COLO829 (cell line): ENCODE measurements around the gene POP7.
"Not testable (repeated sequence)": the region's sequence is repeated elsewhere in the genome, so short reads cannot be mapped to it uniquely, and the experiment has no call there.

Experiments
- DNase-seq: peaks from one replicate; pipeline ENCODE4 v3.0.0; 2012; ENCODE audit warnings: low spot score

POP7 gene

DNA sequence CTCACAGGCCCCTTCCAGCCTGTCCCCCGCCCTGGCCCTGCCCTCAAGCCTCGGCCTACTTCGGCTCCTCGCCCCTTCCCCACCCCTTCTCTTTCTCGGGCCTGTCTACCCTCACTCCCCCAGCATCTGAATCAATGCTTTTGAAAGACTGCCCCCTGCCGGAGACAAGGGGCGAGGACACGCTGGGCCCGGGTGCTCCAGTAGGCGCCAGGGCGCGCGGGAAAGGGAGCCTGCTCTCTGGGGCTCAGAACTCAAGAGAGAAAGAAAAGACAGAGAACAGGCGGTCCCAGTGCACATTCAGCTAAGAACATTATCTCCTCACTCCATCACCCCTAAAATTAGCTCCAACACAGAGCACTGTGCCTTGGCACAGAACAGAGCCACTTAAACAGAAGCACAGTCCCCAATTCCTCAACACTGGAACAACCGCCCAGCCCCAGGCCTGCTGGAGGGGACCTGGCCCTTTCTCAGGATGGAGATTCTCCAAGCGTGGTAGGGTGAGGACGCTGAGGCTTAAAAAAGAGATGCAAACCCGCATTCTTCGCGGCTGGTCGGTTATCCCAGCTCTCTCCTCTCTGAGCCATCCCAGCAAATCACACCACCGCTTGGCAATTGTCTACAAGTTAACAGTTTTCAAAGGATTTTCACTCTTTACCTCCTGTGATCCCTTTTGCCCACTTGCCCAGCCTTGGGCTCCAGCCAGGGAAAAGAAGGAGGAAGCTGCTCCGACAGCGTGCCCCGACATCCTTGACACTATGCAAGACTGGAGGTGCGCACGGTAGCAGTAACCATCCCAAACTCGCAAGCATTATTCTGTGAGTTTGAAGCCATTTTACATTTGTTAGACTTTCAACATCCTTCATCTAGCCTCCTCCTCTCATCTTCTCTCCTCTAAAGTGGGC, 14.0 kb upstream of the POP7 start:
- DNase-seq = peak; percentile 83

DNA sequence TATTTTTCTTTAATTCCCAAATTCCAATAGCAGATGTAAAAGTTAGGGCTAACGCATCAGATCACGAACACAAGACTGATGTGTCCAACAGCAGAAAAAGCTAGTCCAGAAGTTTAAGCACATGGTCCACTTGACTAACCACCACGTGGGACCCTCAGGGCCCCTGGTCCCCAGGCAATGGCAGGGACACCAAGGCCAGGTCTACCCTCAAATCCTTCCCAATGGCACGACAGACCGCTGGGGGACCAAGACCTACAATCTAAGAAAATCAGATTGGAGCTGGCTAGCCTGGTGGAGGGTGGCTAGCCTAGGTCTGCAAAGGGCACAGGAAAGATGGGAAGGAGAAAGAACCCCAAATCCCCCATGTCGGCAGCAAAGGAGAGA, 13.4 kb upstream of the POP7 start:
- no peak for DNase-seq

DNA sequence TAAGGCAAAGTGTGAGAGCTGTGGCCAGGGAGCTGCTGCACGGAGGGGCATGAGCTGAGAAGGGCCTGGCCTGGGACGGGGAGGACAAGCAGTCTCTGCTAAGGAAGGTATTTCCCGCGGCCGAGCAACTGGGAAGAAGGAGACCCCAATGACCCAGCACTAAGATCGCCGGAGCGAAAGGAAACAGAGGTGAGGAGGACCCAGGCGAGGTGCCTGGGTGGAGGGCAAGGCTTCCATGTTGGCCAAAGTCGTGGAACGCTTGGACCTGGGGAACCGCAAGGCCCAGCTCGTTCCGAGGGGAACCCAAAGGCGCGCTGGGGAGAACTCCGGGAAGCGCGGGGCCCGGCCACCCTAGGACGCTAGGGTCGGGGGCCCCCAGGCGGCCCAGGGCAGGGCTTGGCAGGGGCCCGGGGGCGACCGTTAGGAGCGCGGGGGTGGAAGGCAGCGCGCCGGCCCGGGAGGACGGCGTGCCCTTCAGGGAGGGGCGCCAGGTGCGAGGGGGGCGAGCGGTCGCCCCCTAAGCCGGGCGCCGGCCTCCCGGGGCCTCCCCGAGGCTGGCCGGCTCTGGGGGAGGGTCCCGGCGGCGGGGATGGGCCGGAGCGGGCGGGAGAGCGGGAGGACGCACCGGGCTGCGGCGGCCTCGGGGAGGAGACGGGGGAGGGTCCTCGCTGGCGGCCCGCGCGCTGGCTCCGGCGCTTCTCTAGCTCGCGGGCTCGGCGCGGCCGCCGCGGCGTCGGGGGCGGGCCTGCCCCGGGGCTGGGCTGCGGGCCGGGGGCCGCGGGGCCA, 12.4 kb upstream of the POP7 start:
- no peak for DNase-seq

DNA sequence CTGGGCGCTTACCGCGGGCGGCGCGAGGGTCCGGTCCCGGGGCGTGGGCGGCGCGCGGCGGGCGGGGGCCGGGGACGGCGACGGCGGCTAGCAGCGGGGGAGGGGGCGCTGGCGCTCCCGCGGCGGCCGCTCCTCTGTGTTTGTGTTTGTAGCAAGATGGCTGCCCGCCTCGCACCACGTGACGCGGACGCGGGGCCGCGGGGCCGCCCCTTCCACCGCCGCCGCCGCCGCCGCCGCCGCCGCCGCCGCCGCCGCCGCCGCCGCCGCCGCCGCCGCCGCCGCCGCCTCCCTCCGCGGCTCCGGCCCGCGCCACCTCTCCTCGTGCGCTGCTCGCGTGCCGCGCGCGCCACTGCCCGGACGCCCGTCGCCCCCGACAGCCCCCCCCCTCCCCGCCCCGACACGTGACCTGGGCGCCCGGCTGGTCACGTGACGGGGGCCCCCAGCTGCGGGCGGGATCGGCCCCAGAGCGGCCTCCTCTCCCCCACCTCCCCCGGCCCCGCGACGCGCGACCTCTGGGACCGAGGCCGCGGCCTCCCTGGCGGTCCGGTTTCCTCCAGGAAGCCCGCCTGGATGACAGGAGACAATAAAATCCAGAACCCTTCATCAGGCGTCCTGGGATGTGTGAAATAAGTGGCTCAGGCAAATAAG, 11.7 kb upstream of the POP7 start, which contains the start of gene GIGYF1:
TSS of gene GIGYF1 (minus strand) at position 153 of the 648 bp plus-strand sequence. CDS start 6,012 bp downstream, outside the sequence.
- peak; percentile 81 for DNase-seq

DNA sequence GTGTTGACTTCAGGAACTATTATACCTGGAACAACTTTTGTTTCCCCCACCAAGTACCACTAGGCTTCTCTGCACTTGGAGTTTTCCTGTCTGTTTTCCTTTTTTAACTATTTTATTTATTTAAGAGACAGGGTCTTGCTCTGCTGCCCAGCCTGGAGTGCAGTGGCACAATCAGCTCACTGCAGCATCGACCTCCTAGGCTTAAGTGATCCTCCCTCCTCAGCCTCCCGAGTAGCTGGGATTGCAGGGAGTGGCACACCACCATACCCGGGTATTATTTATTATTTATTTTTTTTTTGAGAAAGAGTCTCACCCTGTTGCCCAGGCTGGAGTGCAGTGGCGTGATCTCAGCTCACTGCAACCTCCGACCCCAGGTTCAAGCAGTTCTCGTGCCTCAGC, 9.8 kb upstream of the POP7 start:
- no peak for DNase-seq

DNA sequence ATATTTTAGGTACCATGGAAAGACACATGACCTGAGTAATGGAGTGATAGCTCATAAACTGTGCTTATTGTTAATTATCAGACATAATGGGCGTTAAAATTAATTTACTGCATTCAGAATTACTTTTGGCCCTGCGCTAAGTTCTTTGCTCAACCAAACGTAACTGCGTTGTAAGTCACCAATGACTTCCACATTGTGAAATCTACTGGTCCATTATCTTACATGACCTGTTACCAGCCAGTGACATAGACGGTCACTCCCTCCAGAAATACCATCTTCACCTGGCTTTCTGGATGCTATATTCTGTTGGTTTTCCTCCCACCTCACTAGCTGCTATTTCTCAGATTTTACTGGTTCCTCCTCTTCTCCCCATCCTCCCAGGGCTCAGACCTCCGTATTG, 6.9 kb upstream of the POP7 start:
- DNase-seq = no peak

DNA sequence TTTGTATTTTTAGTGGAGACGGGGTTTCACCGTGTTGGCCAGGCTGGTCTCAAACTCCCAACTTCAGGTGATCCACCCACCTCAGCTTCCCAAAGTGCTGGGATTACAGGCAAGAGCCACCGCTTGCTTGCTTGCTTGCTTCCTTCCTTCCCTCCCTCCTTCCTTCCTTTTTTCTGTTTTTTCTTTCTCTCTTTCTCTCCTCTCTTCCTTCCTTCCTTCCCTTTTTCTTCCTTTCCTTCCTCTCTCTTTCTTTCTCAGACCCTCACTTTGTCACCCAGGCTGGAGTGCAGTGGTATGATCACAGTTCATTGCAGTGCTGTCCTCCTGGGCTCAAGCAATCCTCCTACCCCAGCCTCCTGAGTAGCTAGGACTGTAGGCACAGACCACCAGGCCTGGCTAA, 4.8 kb upstream of the POP7 start:
- not testable (repeated sequence) for DNase-seq

DNA sequence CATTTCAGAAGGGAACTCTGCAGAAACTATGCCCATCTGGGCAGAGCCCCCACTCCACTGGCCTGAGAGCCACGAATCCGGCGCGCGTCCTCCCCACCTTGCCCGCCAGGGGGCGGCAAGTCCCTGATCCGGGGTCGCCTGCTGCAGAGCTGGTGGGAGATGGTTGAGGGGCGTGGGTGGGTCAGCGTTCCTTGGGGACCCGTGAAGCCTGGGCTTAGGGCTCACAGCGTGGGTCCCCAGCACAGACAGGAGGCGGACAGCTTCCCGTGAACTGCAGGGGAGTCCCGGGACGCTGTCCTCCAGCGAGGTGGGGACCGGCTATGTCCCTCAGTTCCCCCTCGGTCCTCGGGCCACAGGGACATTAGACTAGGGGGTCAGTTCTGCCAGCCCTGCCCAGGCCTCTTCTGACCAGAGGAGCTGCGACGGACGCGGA, 585 bp upstream of the POP7 start:
- peak; percentile 84 for DNase-seq

DNA sequence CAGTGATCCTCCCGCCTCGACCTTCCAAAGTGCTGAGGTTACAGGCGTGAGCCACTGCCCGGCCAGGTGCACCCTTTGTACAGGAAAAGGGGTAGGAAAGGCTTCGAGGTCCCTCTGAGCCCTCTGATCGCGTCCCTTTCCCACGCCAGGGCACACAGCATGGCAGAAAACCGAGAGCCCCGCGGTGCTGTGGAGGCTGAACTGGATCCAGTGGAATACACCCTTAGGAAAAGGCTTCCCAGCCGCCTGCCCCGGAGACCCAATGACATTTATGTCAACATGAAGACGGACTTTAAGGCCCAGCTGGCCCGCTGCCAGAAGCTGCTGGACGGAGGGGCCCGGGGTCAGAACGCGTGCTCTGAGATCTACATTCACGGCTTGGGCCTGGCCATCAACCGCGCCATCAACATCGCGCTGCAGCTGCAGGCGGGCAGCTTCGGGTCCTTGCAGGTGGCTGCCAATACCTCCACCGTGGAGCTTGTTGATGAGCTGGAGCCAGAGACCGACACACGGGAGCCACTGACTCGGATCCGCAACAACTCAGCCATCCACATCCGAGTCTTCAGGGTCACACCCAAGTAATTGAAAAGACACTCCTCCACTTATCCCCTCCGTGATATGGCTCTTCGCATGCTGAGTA, 871 bp downstream of the POP7 start:
- DNase-seq = no peak

DNA sequence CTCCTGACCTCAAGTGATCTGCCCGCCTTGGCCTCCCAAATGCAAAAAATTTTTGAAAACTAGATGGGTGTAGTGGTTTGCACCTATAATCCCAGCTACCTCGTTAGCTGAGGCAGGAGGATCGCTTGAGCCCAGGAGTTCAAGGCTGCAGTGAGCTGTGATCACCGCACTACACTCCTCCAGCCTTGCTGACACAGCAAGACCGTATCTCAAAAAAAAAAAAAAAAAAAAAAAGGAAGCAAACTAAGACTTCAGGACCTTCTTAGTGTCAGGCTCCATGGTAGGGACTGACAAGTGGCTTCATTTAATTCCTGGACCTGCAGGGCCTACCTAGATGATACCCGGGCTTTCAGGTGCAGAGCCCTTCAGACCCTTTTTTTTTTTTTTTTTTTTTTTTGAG, 2.5 kb downstream of the POP7 start:
- DNase-seq = no peak

DNA sequence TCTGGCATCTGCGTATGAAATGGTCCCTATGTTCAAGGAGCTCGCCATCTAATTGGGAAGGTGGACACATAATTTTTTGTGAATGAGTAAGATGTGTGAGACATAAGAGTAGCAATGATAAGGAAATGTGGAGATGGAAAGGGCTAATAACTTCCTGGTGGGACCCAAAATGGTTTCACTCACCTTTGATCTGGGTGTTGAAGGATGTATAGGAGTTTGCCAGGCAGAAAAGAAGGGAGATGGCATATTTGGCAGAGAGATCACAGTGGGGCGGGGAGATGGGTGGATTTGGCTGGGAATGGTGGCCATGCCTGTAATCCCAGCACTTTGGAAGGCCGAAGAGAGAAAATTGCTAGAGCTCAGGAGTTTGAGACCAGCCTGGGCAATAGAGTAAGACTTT, 4.5 kb downstream of the POP7 start:
- DNase-seq = no peak

DNA sequence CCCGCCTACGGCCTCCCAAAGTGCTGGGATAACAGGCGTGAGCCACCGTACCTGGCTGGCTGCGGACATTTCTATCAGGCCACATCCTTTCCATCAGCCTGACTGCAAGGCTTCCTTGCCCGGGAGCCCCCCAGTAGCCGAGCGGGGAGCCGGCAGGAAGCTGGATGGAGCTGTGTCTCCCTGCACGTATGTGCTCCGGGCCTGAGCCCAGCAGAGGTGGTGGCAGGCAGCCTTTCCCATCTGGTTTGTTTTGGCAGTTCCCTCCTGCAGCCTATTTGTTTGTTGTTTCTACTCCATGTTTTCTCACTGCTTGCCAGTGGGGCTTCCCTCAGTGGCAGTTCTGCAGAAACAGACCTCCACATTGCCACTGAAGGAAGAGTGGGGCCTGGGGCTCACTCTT, 5.4 kb downstream of the POP7 start:
- DNase-seq = no peak

DNA sequence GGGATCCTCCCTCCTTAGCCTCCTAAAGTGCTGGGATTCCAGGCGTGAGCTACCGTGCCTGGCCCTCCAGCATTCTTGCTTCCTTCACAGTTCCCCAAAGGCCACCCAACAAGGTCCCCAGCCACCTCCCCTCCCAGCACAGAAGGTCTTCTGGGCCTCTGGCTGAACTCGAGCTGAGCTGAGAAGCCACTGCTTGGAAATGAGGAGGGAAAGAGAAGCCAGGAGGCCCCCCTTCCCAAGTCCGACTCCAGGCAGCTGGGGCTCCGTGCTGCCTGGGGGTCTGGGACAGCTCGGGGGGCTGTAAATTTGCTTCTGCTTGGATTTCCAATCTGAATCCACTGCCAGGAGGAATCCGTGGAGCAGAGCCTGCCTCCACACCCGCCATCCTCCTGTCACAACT, 8.8 kb downstream of the POP7 start:
- no peak for DNase-seq

DNA sequence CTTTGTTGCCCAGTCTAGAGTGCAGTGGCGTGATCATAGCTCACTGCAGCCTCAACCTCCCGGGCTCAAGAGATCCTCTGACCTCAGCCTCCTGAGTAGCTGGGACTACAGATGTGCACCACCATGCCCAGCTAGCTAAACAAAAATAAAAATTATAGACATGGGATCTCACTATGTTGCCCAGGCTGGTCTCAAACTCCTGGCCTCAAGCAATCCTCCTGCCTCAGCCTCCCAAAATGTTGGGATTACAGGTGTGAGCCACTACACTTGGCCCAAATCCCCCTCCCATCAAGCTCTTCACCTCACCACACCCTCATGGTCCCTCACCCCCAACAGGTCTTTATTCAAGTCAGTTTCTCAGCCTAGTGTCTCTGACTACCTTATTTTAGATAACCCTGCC, 11.2 kb downstream of the POP7 start:
- not testable (repeated sequence) for DNase-seq

DNA sequence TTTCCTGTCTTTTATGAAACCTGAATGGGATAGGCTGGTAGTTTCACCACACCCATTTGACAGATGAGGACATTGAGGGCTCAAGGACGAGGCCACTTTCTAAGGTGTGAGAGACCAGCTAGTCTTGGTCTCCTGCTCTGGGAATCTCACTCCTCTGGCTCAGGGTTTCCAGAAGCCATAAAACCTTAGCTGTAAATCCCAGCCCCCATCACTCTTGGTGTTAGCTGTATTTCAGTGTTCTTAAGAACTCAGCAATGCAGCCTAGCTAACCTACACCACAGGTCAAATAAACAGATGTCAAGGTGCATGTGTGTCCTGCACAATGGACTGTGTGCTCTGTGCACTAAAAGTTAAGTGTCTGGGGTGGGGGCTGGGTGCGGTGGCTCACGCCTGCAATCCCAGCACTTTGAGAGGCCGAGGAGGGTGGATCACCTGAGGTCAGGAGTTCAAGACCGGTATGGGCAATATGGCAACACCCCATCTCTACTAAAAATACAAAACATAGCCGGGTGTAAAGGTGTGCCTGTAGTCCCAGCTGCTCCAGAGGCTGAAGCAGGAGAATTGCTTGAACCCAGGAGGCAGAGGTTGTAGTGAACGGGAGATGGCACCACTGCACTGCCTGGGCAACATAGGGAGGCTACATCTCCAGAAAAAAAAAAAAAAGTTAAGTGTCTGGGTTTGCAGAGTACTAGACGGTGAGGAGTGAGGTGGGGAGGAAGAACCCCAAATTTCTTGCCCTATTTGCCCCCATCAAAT, 13.8 kb downstream of the POP7 start:
- DNase-seq = no peak

DNA sequence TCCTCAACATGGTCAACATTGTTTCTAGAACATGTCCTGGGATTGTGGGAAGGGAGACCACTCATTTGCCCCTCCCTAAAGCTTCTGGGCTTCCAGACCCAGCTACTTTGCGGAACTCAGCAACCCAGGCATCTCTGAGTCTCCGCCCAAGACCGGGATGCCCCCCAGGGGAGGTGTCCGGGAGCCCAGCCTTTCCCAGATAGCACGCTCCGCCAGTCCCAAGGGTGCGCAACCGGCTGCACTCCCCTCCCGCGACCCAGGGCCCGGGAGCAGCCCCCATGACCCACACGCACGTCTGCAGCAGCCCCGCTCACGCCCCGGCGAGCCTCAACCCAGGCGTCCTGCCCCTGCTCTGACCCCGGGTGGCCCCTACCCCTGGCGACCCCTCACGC, 14.4 kb downstream of the POP7 start, which contains the start of gene EPO:
TSS of gene EPO (plus strand) at position 190 of the 392 bp plus-strand sequence. CDS start 513 bp downstream, outside the sequence.
- no peak for DNase-seq

DNA sequence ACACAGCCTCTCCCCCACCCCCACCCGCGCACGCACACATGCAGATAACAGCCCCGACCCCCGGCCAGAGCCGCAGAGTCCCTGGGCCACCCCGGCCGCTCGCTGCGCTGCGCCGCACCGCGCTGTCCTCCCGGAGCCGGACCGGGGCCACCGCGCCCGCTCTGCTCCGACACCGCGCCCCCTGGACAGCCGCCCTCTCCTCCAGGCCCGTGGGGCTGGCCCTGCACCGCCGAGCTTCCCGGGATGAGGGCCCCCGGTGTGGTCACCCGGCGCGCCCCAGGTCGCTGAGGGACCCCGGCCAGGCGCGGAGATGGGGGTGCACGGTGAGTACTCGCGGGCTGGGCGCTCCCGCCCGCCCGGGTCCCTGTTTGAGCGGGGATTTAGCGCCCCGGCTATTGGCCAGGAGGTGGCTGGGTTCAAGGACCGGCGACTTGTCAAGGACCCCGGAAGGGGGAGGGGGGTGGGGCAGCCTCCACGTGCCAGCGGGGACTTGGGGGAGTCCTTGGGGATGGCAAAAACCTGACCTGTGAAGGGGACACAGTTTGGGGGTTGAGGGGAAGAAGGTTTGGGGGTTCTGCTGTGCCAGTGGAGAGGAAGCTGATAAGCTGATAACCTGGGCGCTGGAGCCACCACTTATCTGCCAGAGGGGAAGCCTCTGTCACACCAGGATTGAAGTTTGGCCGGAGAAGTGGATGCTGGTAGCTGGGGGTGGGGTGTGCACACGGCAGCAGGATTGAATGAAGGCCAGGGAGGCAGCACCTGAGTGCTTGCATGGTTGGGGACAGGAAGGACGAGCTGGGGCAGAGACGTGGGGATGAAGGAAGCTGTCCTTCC, 15.0 kb downstream of the POP7 start:
- DNase-seq = no peak

DNA sequence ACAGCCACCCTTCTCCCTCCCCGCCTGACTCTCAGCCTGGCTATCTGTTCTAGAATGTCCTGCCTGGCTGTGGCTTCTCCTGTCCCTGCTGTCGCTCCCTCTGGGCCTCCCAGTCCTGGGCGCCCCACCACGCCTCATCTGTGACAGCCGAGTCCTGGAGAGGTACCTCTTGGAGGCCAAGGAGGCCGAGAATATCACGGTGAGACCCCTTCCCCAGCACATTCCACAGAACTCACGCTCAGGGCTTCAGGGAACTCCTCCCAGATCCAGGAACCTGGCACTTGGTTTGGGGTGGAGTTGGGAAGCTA, 15.5 kb downstream of the POP7 start:
- DNase-seq = no peak

DNA sequence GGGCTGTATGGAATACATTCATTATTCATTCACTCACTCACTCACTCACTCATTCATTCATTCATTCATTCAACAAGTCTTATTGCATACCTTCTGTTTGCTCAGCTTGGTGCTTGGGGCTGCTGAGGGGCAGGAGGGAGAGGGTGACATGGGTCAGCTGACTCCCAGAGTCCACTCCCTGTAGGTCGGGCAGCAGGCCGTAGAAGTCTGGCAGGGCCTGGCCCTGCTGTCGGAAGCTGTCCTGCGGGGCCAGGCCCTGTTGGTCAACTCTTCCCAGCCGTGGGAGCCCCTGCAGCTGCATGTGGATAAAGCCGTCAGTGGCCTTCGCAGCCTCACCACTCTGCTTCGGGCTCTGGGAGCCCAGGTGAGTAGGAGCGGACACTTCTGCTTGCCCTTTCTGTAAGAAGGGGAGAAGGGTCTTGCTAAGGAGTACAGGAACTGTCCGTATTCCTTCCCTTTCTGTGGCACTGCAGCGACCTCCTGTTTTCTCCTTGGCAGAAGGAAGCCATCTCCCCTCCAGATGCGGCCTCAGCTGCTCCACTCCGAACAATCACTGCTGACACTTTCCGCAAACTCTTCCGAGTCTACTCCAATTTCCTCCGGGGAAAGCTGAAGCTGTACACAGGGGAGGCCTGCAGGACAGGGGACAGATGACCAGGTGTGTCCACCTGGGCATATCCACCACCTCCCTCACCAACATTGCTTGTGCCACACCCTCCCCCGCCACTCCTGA, 16.7 kb downstream of the POP7 start:
- no peak for DNase-seq

DNA sequence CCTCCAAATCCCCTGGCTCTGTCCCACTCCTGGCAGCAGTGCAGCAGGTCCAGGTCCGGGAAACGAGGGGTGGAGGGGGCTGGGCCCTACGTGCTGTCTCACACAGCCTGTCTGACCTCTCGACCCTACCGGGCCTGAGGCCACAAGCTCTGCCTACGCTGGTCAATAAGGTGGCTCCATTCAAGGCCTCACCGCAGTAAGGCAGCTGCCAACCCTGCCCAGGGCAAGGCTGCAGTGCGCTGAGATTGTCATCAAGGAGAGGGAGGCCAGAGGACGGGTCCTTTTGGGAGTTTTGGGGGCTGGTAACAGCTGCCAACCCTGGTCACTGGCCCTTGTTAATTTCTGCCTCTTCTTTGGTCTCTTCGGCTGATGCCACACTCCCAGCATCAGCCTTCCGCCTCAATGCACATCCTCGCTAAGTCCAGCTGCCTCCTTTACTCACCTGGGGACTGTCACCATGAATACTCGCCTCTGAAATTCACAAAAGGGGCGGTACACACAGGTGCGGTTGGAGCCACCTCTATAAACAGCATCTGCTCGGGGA, 17.9 kb downstream of the POP7 start:
- DNase-seq = no peak
